Smooth muscle cell (in vitro differentiated cells): ENCODE measurements around the gene ASAP3. TPM values are rescaled to one million over a fixed set of nuclear protein-coding genes. Genes with fewer than 3 reads are reported as not detected.

Experiments
- DNase-seq: peaks from one replicate; lab custom pipeline; 2025; ENCODE audit not compliant: unreplicated experiment; lab: John Stamatoyannopoulos, UW
- H2AFZ ChIP-seq: fragments of 200-600 bp; sonication (generic); 2 replicates; pipeline ENCODE4 v1.6.0; 2016; ENCODE audit warnings: antibody characterized with exemption, low read depth, mild to moderate bottlenecking
- H3F3A ChIP-seq: fragments of 200-600 bp; sonication (generic); 2 replicates; pipeline ENCODE4 v1.6.0; 2017; ENCODE audit warnings: antibody characterized with exemption, low read depth
- H3K27ac ChIP-seq: fragments of 200-600 bp; sonication (generic); 2 replicates; pipeline ENCODE4 v1.5.1; 2016; ENCODE audit warnings: low read depth, mild to moderate bottlenecking
- H3K27me3 ChIP-seq: fragments of 200-600 bp; sonication (generic); 2 replicates; pipeline ENCODE4 v1.6.1; 2016; ENCODE audit warnings: low read depth, mild to moderate bottlenecking
- H3K36me3 ChIP-seq: fragments of 200-600 bp; sonication (generic); 2 replicates; pipeline ENCODE4 v1.5.1; 2016; ENCODE audit warnings: low read depth
- H3K4me1 ChIP-seq: fragments of 200-600 bp; sonication (generic); 2 replicates; pipeline ENCODE4 v1.5.1; 2016; ENCODE audit warnings: low read depth
- H3K4me2 ChIP-seq: fragments of 200-600 bp; sonication (generic); 2 replicates; pipeline ENCODE4 v1.6.0; 2016; ENCODE audit warnings: mild to moderate bottlenecking
- H3K4me3 ChIP-seq: fragments of 200-600 bp; sonication (generic); 2 replicates; pipeline ENCODE4 v1.5.1; 2016; ENCODE audit warnings: mild to moderate bottlenecking
- H3K79me2 ChIP-seq: fragments of 200-600 bp; sonication (generic); 2 replicates; pipeline ENCODE4 v1.6.0; 2016; ENCODE audit warnings: low read depth, mild to moderate bottlenecking
- H3K9ac ChIP-seq: fragments of 200-600 bp; sonication (generic); 2 replicates; pipeline ENCODE4 v1.6.0; 2016; ENCODE audit warnings: low read depth
- H3K9me3 ChIP-seq: fragments of 200-600 bp; sonication (generic); replicated peaks from 2 replicates; pipeline ENCODE4 v1.5.1; 2016; ENCODE audit warnings: low read depth
- H4K20me1 ChIP-seq: fragments of 200-600 bp; sonication (generic); 2 replicates; pipeline ENCODE4 v1.6.0; 2016; ENCODE audit warnings: low read depth
- WGBS: methylation state at CpG from one replicate; pipeline ENCODE4 v1.1.7; 2016; ENCODE audit warnings: low lambda C conversion rate; 5-methylcytosine and 5-hydroxymethylcytosine counted together
- polyA plus RNA-seq: library from polyadenylated mRNA; unstranded; fragments of >200 nt; fragmentation: Nextera tagmentation; extraction: Ambion mirVana; gene quantifications from 2 replicates; pipeline ENCODE4 v1.2.1, GENCODE V29; 2016
- total RNA-seq: library from RNA; depleted of rRNA; stranded (reverse); fragments of >200 nt; gene quantifications from 2 replicates; pipeline ENCODE4 v1.2.3, GENCODE V29; 2014
- TF ChIP-seq, protein P1 (sequence below): fragments of 200-600 bp; sonication (generic); IDR thresholded peaks from 2 replicates; pipeline ENCODE4 v1.5.1; 2017; ENCODE audit warnings: borderline replicate concordance, mild to moderate bottlenecking, antibody characterized with exemption; ENCODE audit not compliant: insufficient read depth, poor library complexity, severe bottlenecking

ASAP3 gene
- total and polyA plus RNA-seq, 2 experiments from 2014 or later, result 16.3 to 28.9 TPM

DNA sequence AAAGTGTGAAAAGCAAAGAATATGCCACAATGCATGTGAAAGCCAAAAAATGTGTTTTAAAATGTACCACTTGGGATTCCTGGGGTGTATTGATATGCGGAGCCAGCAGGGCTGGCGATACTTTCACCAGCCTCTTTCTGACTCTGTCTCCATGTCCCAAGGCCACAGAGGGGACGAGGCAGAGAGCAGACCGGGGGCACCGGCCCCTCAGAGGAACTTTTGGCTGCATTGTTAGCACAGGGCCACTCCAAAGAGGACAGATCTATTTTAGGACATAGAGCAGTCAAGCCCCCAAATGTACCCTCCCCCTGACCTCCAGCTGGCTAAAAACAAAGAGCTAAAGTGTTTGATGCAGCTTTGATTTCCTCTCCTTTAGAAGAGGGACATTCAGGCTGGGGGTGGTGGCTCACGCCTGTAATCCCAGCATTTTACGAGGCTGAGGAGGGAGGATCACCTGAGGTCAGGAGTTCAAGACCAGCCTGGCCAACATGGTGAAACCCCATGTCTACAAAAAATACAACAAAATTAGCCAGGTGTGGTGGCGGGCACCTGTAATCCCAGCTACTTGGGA lies 88.7 kb downstream of the ASAP3 start:
- H3K36me3 ChIP-seq, result no peaks in the 10 kb centered on the region
- peaks cover 5% of the 10 kb centered on the region for H3K4me1 ChIP-seq
- H3K27ac ChIP-seq, result peak overlapping the region; percentile 84
- TF ChIP-seq, protein P1, sequence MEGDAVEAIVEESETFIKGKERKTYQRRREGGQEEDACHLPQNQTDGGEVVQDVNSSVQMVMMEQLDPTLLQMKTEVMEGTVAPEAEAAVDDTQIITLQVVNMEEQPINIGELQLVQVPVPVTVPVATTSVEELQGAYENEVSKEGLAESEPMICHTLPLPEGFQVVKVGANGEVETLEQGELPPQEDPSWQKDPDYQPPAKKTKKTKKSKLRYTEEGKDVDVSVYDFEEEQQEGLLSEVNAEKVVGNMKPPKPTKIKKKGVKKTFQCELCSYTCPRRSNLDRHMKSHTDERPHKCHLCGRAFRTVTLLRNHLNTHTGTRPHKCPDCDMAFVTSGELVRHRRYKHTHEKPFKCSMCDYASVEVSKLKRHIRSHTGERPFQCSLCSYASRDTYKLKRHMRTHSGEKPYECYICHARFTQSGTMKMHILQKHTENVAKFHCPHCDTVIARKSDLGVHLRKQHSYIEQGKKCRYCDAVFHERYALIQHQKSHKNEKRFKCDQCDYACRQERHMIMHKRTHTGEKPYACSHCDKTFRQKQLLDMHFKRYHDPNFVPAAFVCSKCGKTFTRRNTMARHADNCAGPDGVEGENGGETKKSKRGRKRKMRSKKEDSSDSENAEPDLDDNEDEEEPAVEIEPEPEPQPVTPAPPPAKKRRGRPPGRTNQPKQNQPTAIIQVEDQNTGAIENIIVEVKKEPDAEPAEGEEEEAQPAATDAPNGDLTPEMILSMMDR, result no peak
- H4K20me1 ChIP-seq, result no peaks in the 10 kb centered on the region
- H3K4me2 ChIP-seq, result peak overlapping the region; percentile 66
- no peak overlapping the region for H3K9ac ChIP-seq
- H2AFZ ChIP-seq, result no peak overlapping the region
- no peak overlapping the region for H3K4me3 ChIP-seq
- DNase-seq, result no peak
- no peaks in the 10 kb centered on the region for H3K79me2 ChIP-seq
- no peaks in the 10 kb centered on the region for H3K9me3 ChIP-seq
- WGBS, result 53% methylated on average over 8 of the region's 8 CpGs
- H3K27me3 ChIP-seq, result no peaks in the 10 kb centered on the region
- peaks cover 9% of the 10 kb centered on the region for H3F3A ChIP-seq

DNA sequence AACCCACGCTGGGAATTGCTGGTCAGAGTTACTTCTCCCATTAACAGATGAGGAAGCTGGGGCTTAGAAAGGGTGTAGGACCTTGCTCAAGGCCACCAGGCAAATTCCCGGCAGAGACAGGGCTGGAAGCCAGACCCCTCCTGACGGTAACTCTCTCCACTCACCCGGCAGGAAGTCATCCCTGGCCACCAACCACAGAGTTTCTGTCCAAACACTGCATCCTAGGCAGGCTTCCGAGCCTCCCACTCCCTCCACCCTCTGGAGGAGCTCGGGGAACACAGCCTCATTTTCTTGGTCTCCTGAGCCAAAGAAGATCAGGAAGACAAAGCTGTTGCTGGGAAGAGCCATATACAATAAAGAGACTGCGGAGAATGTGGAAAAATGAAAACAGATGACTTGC lies 89.3 kb downstream of the ASAP3 start:
- DNase-seq, result peak; percentile 24
- 15% methylated on average over 7 of the region's 7 CpGs for WGBS
- H3K9me3 ChIP-seq, result no peaks in the 10 kb centered on the region
- H3K27me3 ChIP-seq, result no peaks in the 10 kb centered on the region
- no peaks in the 10 kb centered on the region for H3K79me2 ChIP-seq
- peaks cover 9% of the 10 kb centered on the region for H3F3A ChIP-seq
- H3K4me2 ChIP-seq, result peak overlapping the region; percentile 66
- TF ChIP-seq, protein P1, result no peak
- H3K9ac ChIP-seq, result no peak overlapping the region
- no peaks in the 10 kb centered on the region for H3K36me3 ChIP-seq
- peak overlapping the region; percentile 84 for H3K27ac ChIP-seq
- H3K4me1 ChIP-seq, result peaks cover 5% of the 10 kb centered on the region
- no peak overlapping the region for H3K4me3 ChIP-seq
- H2AFZ ChIP-seq, result no peak overlapping the region
- H4K20me1 ChIP-seq, result no peaks in the 10 kb centered on the region

DNA sequence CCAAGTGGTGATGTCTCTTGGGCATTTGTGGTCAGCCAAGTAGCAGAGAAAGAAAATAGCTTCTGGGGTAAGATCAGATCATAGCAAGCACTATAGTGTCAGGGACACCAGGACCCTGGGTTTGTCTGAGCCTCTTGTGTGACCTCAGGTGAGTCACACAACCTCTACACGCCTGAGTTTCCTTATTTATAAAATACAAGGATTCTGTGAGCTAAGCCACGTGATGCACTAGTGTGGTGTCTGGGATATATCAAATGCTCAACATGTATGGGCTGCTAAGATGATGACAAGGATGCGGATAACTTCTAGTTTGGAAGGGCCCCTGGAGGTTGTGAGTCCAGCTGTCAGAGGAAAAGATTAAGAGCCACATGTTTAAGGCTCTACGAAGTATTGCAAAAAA lies 89.8 kb downstream of the ASAP3 start:
- Histone ChIP-seq H3K4me3 (no peak overlapping the region), H3K27me3 (no peaks in the 10 kb centered on the region), H3K27ac (peak overlapping the region; percentile 84), H3K9me3 (no peaks in the 10 kb centered on the region), H3K4me1 (peaks cover 5% of the 10 kb centered on the region), H3K79me2 (no peaks in the 10 kb centered on the region), H2AFZ (no peak overlapping the region), H3K4me2 (peak overlapping the region; percentile 66), H4K20me1 (no peaks in the 10 kb centered on the region), H3K36me3 (no peaks in the 10 kb centered on the region), H3K9ac (no peak overlapping the region), H3F3A (peaks cover 9% of the 10 kb centered on the region)
- DNase-seq, result no peak
- TF ChIP-seq, protein P1, result no peak
- WGBS, result 8% methylated on average over 4 of the region's 4 CpGs

DNA sequence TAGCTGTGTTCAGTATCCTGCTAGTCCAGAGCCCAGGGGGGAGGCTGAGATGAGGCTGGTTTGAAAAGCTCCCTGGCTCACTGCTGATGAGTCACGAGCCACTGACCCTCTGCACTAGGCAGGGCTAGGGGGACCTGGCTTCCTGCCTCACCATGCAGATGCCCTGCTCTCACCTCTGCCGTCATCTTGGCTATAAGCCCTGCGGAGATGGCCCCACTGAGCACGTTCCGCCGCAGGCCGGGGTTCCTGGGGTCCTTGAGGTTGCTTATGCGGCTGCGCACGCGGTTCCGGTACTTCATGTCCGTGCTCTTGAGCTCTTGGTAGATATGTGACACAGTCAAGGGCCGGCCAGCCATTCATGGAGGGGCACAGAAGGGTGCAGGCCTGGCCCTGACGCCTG lies 90.3 kb downstream of the ASAP3 start:
- H2AFZ ChIP-seq, result no peak overlapping the region
- no peaks in the 10 kb centered on the region for H3K79me2 ChIP-seq
- no peak overlapping the region for H3K9ac ChIP-seq
- TF ChIP-seq, protein P1, result no peak
- H3K4me1 ChIP-seq, result peaks cover 5% of the 10 kb centered on the region
- H3K27me3 ChIP-seq, result no peaks in the 10 kb centered on the region
- no peaks in the 10 kb centered on the region for H3K9me3 ChIP-seq
- H4K20me1 ChIP-seq, result no peaks in the 10 kb centered on the region
- peaks cover 9% of the 10 kb centered on the region for H3F3A ChIP-seq
- H3K4me2 ChIP-seq, result peak overlapping the region; percentile 30
- WGBS, result 88% methylated on average over 15 of the region's 15 CpGs
- no peaks in the 10 kb centered on the region for H3K36me3 ChIP-seq
- no peak for DNase-seq
- H3K27ac ChIP-seq, result peak overlapping the region; percentile 84
- H3K4me3 ChIP-seq, result no peak overlapping the region
